AG04450 (cell line): ENCODE data around the gene DNAJC27. TPM values are rescaled to one million over a fixed set of nuclear protein-coding genes. Genes with fewer than 3 reads are reported as not detected.

Experiments used
- CTCF ChIA-PET: fragments of 300-600, 350-600 bp; formaldehyde crosslinking; extraction: SDS; loops from one replicate; lab custom pipeline; 2022; ENCODE audit warnings: antibody characterized with exemption, inconsistent platforms; lab: Charles Lee
- POLR2A ChIA-PET: fragments of 350-600 bp; formaldehyde crosslinking; extraction: SDS; loops from one replicate; lab custom pipeline; 2021; ENCODE audit warnings: antibody characterized with exemption, inconsistent platforms; lab: Yijun Ruan, JAX
- DNase-seq: peaks from one replicate; pipeline ENCODE4 v3.0.0-alpha.2; 2011; ENCODE audit warnings: low read depth, low spot score
- H3K27ac ChIP-seq: one replicate; pipeline ENCODE4 v1.5.1; 2012; ENCODE audit warnings: low read depth, low read length, control low read depth
- H3K27me3 ChIP-seq: one replicate; pipeline ENCODE4 v1.6.0; 2012; ENCODE audit warnings: low read length; ENCODE audit not compliant: control insufficient read depth, insufficient read depth
- H3K4me3 ChIP-seq: 2 replicates; pipeline ENCODE4 v1.5.1; 2011; ENCODE audit warnings: mild to moderate bottlenecking, low read depth, low read length, control low read depth
- H3K9me3 ChIP-seq: 2 replicates; pipeline ENCODE4 v1.5.1; 2012; ENCODE audit warnings: low read length; ENCODE audit not compliant: control insufficient read depth, insufficient read depth
- polyA plus RNA-seq: library from polyadenylated mRNA; depleted of rRNA; stranded (reverse); fragments of >200 nt; gene quantifications from 2 replicates; pipeline ENCODE4 v1.2.3, GENCODE V29; 2011
- TF ChIP-seq, protein P1 (sequence below): IDR thresholded peaks from 2 replicates; pipeline ENCODE4 v1.5.1; 2011; ENCODE audit warnings: low read depth, low read length, control low read depth, inconsistent platforms

Gene DNAJC27
- polyA plus RNA-seq, 1 experiment, result 4.1 TPM

DNA sequence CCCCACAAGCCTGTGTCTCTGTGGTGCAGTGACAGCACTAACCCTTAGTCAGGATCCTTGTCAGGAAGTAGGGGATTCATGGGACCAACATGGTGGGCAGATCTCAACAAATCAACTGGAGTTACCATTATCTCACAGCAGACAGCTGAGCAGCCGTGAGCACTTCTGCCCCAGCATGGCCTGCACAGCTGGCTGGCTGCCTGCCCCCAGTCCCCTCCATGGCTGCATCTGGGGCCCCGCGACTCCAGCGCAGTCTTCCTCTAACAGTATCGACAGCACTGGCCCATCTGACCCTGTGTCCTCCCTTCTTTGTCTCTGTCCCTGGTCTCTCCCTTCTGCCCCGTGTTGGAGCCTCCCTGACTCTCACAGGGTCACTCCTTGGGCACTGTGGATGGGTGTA is 47.0 kb downstream of the DNAJC27 start:
- no peak overlapping the region for H3K27ac ChIP-seq
- TF ChIP-seq, protein P1, sequence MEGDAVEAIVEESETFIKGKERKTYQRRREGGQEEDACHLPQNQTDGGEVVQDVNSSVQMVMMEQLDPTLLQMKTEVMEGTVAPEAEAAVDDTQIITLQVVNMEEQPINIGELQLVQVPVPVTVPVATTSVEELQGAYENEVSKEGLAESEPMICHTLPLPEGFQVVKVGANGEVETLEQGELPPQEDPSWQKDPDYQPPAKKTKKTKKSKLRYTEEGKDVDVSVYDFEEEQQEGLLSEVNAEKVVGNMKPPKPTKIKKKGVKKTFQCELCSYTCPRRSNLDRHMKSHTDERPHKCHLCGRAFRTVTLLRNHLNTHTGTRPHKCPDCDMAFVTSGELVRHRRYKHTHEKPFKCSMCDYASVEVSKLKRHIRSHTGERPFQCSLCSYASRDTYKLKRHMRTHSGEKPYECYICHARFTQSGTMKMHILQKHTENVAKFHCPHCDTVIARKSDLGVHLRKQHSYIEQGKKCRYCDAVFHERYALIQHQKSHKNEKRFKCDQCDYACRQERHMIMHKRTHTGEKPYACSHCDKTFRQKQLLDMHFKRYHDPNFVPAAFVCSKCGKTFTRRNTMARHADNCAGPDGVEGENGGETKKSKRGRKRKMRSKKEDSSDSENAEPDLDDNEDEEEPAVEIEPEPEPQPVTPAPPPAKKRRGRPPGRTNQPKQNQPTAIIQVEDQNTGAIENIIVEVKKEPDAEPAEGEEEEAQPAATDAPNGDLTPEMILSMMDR, result no peak
- POLR2A ChIA-PET, result no interaction called here

GRCh38 chr2:24924266-24924665 is 47.5 kb downstream of the DNAJC27 start:
- Histone ChIP-seq H3K9me3 (no peaks in the 10 kb centered on the region; the same call in 1 of the 2 replicates), H3K27me3 (no peaks in the 10 kb centered on the region), H3K27ac (no peak overlapping the region), H3K4me3 (no peak overlapping the region)
- no peak for DNase-seq
- ChIA-PET POLR2A (no interaction called here), CTCF (interaction anchor here (1.9 kb wide), 1 partner anchor 96 kb away, joined by 5 read pairs; no protein-coding TSS in a partner anchor)
- TF ChIP-seq, protein P1, result no peak

More for the DNA sequence above, 47.0 kb downstream of the DNAJC27 start:
- DNase-seq, result no peak
- H3K4me3 ChIP-seq, result no peak overlapping the region
- H3K27me3 ChIP-seq, result no peaks in the 10 kb centered on the region
- H3K9me3 ChIP-seq, result no peaks in the 10 kb centered on the region; the same call in 1 of the 2 replicates
- CTCF ChIA-PET, result no interaction called here

GRCh38 chr2:24923106-24923505 is 48.6 kb downstream of the DNAJC27 start:
- Histone ChIP-seq H3K27ac (no peak overlapping the region), H3K9me3 (no peaks in the 10 kb centered on the region; the same call in 1 of the 2 replicates), H3K27me3 (no peaks in the 10 kb centered on the region), H3K4me3 (no peak overlapping the region)
- POLR2A ChIA-PET, result no interaction called here
- CTCF ChIA-PET, result interaction anchor here (1.9 kb wide), 1 partner anchor 95 kb away, joined by 5 read pairs; no protein-coding TSS in a partner anchor
- DNase-seq, result no peak
- TF ChIP-seq, protein P1, result no peak

DNA sequence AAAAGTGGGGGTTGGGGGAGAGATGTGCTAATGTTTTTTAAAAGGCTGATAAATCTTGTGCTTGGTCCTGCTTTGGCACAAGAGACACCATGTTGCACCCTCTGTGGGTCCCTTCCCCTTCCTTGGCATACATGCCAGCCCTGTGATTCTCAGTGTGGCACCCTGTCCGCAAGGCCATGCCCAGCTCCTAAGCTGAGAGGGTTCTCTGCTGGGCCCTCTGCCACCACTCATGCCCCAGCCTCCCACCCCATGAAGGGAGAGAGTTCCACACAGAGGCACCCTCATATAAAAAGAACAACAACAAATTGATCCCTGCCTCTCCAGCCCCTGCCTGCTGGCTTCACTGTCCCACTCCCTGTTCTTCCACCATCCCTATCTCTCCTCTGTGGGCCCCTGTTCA is 49.2 kb downstream of the DNAJC27 start:
- CTCF ChIA-PET, result interaction anchor here (1.9 kb wide), 1 partner anchor 95 kb away, joined by 5 read pairs; no protein-coding TSS in a partner anchor
- TF ChIP-seq, protein P1, result no peak
- no peaks in the 10 kb centered on the region; the same call in 1 of the 2 replicates for H3K9me3 ChIP-seq
- POLR2A ChIA-PET, result no interaction called here
- H3K27me3 ChIP-seq, result no peaks in the 10 kb centered on the region
- DNase-seq, result no peak
- no peak overlapping the region for H3K4me3 ChIP-seq
- H3K27ac ChIP-seq, result no peak overlapping the region

DNA sequence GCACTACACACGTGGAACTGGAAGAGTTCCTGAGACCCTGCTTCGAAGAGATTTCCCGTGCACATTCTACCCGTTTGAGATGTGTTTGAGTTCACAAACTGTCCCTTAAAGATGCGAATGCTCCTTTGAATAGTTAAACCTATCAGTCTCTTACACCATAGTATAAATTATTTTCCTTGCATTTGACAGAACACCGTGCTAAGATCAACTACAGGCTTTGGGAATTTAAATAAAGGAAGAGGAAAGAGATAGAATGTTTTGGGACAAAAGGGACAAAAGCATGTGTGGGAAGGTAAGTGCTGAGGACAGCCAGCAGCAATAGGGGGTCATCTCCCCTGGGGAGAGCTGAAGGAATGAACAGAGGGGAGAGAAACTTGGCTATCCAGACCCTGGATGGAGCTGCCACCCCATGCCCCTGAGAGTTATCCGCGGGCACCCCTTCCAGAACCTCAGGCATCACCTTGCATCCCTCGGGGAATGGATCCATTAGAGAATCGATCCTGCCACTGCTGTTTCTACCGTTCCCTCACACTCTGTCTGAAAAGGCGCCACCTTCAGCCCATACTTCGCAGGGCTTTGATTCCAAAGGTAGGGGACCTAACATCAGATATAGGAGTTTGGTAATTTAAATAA is 50.8 kb downstream of the DNAJC27 start:
- no peak for DNase-seq
- Histone ChIP-seq H3K4me3 (peak overlapping the region; percentile 66), H3K27ac (no peak overlapping the region), H3K9me3 (no peaks in the 10 kb centered on the region), H3K27me3 (no peaks in the 10 kb centered on the region)
- ChIA-PET CTCF (no interaction called here), POLR2A (no interaction called here)
- TF ChIP-seq, protein P1, result peak; percentile 33
